Measurements from ENCODE around the gene GSC2. TPM values are rescaled to one million over a fixed set of nuclear protein-coding genes. Genes with fewer than 3 reads are reported as not detected.

The GSC2 gene
- total RNA-seq, 1 donor from 2014 or later: not detected

DNA sequence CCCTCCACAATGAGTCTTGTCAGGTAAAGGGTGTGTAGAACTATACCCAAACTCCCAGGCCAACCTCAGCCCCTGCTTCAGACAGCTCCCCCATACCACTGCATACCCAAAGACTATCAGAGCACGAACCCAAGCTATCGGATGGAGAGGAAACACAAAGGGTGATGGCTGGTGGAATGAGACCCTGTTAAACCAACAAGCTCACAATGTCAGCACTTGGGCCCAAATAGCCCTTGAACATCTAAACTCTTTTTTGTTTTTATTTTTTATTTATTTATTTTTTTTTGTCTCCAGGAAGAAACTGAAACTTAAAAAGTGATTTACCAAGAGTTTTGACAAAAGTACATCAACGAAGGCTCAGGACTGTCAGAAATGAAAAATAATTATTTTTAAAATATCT is 38.5 kb downstream of the GSC2 start:
- Mint-ChIP-seq H3K4me1 (ENCODE audit: low read depth) (peaks cover 24% of the 10 kb centered on the region), H3K4me3 (ENCODE audit: unreplicated experiment) (no peak overlapping the region), H3K36me3 (ENCODE audit: low read depth) (no peaks in the 10 kb centered on the region), H3K27ac (ENCODE audit: unreplicated experiment) (no peak overlapping the region), H3K27me3 (ENCODE audit: low read depth) (no peaks in the 10 kb centered on the region), H3K9me3 (ENCODE audit: low read depth) (no peaks in the 10 kb centered on the region)
- no peak for DNase-seq (ENCODE audit: low spot score)
- TF ChIP-seq, protein P1, sequence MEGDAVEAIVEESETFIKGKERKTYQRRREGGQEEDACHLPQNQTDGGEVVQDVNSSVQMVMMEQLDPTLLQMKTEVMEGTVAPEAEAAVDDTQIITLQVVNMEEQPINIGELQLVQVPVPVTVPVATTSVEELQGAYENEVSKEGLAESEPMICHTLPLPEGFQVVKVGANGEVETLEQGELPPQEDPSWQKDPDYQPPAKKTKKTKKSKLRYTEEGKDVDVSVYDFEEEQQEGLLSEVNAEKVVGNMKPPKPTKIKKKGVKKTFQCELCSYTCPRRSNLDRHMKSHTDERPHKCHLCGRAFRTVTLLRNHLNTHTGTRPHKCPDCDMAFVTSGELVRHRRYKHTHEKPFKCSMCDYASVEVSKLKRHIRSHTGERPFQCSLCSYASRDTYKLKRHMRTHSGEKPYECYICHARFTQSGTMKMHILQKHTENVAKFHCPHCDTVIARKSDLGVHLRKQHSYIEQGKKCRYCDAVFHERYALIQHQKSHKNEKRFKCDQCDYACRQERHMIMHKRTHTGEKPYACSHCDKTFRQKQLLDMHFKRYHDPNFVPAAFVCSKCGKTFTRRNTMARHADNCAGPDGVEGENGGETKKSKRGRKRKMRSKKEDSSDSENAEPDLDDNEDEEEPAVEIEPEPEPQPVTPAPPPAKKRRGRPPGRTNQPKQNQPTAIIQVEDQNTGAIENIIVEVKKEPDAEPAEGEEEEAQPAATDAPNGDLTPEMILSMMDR (IDR thresholded peaks at IDR 0.05): no peak

DNA sequence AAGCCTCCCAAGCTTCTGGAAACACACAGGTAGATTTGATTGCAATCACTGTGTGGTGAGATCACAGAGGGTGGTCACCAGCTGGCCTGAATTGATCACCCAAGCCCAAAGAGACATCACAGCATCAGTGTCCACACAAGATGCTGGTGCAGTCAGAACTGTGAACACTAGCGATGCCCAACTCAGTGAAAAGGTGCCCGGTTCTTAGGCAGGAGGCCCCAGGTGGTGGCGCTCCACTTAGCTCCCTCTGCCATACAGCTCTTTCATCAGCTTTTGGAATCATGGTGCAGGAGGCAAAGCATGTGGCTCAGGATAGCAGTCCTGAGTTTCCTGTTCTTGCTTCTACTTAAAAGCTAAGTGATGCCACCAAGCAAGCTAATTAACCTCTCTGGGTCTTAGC is 39.0 kb downstream of the GSC2 start:
- H3K4me3 Mint-ChIP-seq (ENCODE audit: unreplicated experiment): no peak overlapping the region
- H3K27me3 Mint-ChIP-seq (ENCODE audit: low read depth): no peaks in the 10 kb centered on the region
- peaks cover 24% of the 10 kb centered on the region for H3K4me1 Mint-ChIP-seq (ENCODE audit: low read depth)
- no peaks in the 10 kb centered on the region for H3K36me3 Mint-ChIP-seq (ENCODE audit: low read depth)
- no peaks in the 10 kb centered on the region for H3K9me3 Mint-ChIP-seq (ENCODE audit: low read depth)
- peak; percentile 33 for DNase-seq (ENCODE audit: low spot score)
- TF ChIP-seq, protein P1 (IDR thresholded peaks at IDR 0.05): no peak
- H3K27ac Mint-ChIP-seq (ENCODE audit: unreplicated experiment): no peak overlapping the region

DNA sequence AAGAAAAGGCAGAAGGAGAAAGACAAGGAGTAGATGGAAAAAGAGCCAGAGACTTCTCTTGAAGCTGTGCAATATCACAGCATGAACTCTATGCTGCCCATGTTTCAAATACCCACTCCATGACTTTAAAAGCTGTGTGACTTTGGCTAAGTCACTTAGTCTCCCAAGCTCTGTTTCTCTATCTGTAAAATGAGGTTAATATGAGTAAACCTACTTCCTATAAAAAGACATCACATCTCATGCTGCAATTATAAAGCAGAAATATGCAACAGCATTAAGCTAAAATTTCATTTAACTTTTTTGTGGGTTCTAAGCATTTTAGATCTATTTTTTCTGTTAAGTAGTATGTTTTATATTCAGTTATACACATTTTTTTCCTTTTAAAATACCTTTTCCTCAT is 39.4 kb downstream of the GSC2 start:
- DNase-seq (ENCODE audit: low spot score): no peak
- Mint-ChIP-seq H3K9me3 (ENCODE audit: low read depth) (no peaks in the 10 kb centered on the region), H3K27me3 (ENCODE audit: low read depth) (no peaks in the 10 kb centered on the region), H3K36me3 (ENCODE audit: low read depth) (no peaks in the 10 kb centered on the region), H3K4me1 (ENCODE audit: low read depth) (peaks cover 21% of the 10 kb centered on the region), H3K27ac (ENCODE audit: unreplicated experiment) (no peak overlapping the region), H3K4me3 (ENCODE audit: unreplicated experiment) (no peak overlapping the region)
- TF ChIP-seq, protein P1 (IDR thresholded peaks at IDR 0.05): no peak

DNA sequence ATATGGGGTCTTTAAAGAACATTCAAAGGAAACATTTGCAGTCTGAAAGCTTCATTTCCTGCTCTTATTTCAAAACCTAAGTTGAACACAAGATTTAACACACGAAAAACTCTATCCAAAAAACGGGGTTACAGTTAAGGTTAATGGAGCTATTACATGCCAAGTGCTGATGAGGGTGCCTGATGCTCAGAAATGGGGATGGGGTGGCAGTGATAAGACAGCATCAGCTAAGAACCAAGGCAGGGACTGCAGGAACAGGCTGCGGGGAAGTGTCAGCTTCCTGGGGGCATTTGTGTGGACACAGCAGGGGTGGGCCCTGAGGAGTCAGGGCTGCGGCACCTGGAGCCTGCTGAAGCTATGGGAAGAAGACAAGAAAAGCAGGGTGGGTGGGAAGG is 40.0 kb downstream of the GSC2 start:
- no peaks in the 10 kb centered on the region for H3K9me3 Mint-ChIP-seq (ENCODE audit: low read depth)
- no peaks in the 10 kb centered on the region for H3K27me3 Mint-ChIP-seq (ENCODE audit: low read depth)
- peak overlapping the region; percentile 87 for H3K27ac Mint-ChIP-seq (ENCODE audit: unreplicated experiment)
- no peaks in the 10 kb centered on the region for H3K36me3 Mint-ChIP-seq (ENCODE audit: low read depth)
- H3K4me1 Mint-ChIP-seq (ENCODE audit: low read depth): peaks cover 17% of the 10 kb centered on the region
- TF ChIP-seq, protein P1 (IDR thresholded peaks at IDR 0.05): no peak
- peak; percentile 58 for DNase-seq (ENCODE audit: low spot score)
- no peak overlapping the region for H3K4me3 Mint-ChIP-seq (ENCODE audit: unreplicated experiment)

DNA sequence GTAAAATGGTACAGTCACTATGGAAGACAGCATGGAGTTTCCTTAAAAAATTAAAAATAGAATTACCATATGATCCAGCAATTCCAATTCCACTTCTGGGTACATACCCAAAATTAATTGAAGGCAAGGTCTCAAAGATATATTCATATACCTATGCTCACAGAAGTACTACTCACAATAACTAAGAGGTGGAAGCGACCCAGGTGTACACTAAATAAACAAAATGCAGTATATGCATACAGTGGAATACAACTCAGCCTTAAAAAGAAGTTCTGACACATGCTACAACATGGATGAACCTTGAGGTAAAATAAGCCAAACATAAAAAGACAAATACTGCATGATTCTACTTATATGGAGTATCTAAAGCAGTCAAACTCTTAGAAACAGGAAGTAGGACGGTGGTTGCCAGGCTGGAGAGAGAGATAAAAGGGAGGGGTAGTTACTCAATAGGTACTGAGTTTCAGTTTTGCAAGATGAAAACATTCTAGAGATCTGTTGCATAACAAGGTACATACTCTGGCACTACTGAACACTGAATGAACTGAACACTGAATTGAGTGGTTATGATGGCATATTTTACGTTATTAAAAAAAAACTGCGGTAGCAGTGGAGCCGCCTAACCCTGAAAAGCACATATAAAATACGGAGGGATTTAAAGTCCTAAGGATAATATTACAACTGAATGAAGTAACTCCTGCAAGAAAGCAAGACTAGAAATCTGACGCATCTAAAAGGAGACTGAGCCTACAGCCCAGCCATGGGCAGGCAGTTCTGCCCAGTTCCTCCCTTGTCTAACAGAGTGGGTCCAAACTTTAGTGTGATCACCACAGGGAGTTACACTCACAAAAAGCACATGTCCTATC is 40.7 kb downstream of the GSC2 start:
- Mint-ChIP-seq H3K9me3 (ENCODE audit: low read depth) (no peaks in the 10 kb centered on the region), H3K4me1 (ENCODE audit: low read depth) (peaks cover 20% of the 10 kb centered on the region), H3K36me3 (ENCODE audit: low read depth) (no peaks in the 10 kb centered on the region), H3K4me3 (ENCODE audit: unreplicated experiment) (no peak overlapping the region), H3K27me3 (ENCODE audit: low read depth) (no peaks in the 10 kb centered on the region), H3K27ac (ENCODE audit: unreplicated experiment) (peak overlapping the region; percentile 87)
- TF ChIP-seq, protein P1 (IDR thresholded peaks at IDR 0.05): no peak
- no peak for DNase-seq (ENCODE audit: low spot score)
